Effector memory CD8-positive, alpha-beta T cell (primary cell): Measurements from ENCODE around the gene COL4A1.

Experiments
- ATAC-seq: fragments of 150-1000 bp; cut with Tn5 transposase; replicated peaks from 2 replicates; pipeline ENCODE4 v1.10.0; 2021; ENCODE audit warnings: mild to moderate bottlenecking, moderate library complexity
- DNase-seq, 3 experiments: peaks; one replicate each; pipeline ENCODE4 v3.0.0; 2021
- H3K27ac Mint-ChIP-seq, 2 donors: one replicate each; pipeline ENCODE4 v1.8.0; 2022; ENCODE audit warnings: mild to moderate bottlenecking in 2 of 2, mixed read lengths in 2 of 2, moderate library complexity in 2 of 2
- H3K27me3 Mint-ChIP-seq, 2 donors: one replicate each; pipeline ENCODE4 v1.8.0; 2022; ENCODE audit warnings: mixed read lengths in 2 of 2
- H3K36me3 Mint-ChIP-seq: one replicate; pipeline ENCODE4 v1.8.0; 2022; ENCODE audit warnings: mild to moderate bottlenecking, moderate library complexity, mixed read lengths; ENCODE audit not compliant: insufficient read depth
- H3K4me1 Mint-ChIP-seq, 2 donors: one replicate each; pipeline ENCODE4 v1.8.0; 2022; ENCODE audit warnings: low read depth in 2 of 2, mixed read lengths in 2 of 2
- H3K4me3 Mint-ChIP-seq, 2 donors: one replicate each; pipeline ENCODE4 v1.8.0; 2022; ENCODE audit warnings: mild to moderate bottlenecking in 2 of 2, mixed read lengths in 2 of 2, moderate library complexity in 2 of 2
- H3K9me3 Mint-ChIP-seq, 2 donors: one replicate each; pipeline ENCODE4 v1.8.0; 2022; ENCODE audit warnings: mixed read lengths in 2 of 2

The COL4A1 gene

DNA sequence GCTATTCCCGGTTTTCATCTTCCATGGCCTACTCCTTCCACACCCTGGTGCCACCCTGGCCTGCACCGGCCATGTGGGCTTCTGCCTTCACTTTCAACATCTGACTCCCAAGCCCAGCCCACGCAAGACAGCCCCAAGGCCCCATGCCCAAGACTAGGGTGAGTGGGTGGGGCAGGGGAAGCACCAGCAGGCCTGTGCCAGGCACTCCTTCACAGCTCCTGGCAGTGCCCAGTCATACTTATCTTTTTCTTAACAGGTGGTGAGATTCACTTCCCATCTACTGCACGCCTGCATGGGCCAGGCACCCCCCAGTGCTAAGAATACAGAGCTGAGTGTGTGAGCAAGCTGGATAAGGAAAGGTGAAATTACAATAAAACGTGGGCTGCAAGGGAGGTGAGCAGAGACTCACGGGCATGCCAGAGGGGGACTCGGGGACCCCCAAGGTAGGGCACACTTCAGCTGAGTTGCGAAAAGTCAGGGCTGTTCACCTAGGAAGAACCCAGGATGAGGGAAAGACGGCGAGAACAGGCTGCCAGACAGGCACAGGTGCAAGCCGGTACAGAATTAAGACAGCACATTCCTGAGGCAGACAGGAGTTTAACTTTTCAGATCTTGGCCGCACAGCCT, 55.7 kb downstream of the COL4A1 start:
- H3K27ac Mint-ChIP-seq, result no peak overlapping the region

DNA sequence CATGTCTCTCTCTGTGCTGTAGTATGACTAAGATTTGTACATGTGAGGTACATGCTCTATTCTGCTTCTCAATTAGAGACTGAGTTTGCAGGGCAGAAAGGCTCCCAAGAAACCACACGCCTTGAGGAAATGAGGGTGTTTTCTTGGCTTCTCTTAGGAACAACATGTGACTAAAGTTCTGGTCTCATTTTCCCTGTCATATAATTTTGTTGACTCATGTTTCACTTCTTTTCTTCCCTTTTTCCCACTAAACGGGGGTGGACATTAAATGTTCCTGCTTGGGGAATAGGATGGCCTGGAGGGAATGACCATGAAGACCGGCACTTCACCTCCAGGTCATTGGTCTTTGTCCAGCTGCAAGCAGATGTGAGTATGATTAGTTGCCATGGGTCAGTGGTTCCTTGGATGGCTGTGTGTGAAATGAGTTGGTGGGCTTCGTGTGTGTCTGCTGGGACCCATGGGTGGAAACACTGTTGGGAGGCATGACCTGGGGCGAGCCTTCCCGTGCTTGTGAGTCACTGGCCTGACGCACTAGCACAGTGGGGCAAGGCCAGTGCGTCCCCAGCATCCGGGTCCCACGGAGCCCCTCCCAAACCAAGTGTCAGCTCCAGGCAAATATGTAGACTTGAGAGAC, 56.6 kb downstream of the COL4A1 start:
- DNase-seq (no peak), ATAC-seq (no peak)
- Mint-ChIP-seq H3K4me3 (no peak overlapping the region), H3K36me3 (no peaks in the 10 kb centered on the region), H3K27me3 (peaks cover 0 to 22% of the 10 kb centered on the region in 2 donors), H3K27ac (no peak overlapping the region), H3K9me3 (peaks cover 3 to 7% of the 10 kb centered on the region in 2 donors), H3K4me1 (peaks cover 0 to 5% of the 10 kb centered on the region in 2 donors)

More for the DNA sequence above, 55.7 kb downstream of the COL4A1 start:
- H3K27me3 Mint-ChIP-seq, result peaks cover 0 to 22% of the 10 kb centered on the region in 2 donors
- H3K9me3 Mint-ChIP-seq, result peaks cover 7 to 12% of the 10 kb centered on the region in 2 donors
- peaks cover 0 to 8% of the 10 kb centered on the region in 2 donors for H3K4me1 Mint-ChIP-seq
- ATAC-seq, result no peak
- no peak for DNase-seq
- no peaks in the 10 kb centered on the region for H3K36me3 Mint-ChIP-seq
- no peak overlapping the region for H3K4me3 Mint-ChIP-seq

DNA sequence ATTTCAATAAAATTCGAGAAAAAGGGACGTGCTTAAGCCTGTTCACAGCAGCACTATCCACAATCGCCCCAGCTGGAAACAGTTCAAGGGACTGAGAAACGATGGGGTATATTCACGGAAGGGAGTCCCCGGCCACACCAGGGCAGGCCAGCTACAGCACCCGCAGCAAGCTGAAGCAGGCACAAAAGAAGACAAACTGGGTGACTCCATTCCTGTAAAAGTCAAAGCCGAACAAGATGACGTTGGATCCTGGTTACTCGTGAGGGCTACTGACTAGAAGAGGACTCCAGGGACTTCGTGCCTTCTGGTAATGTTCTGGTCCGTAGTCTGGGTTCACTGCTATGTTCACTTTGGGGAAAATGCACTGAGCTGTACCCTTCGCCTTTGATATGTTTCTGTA, 57.6 kb downstream of the COL4A1 start:
- DNase-seq, result no peak
- Mint-ChIP-seq H3K4me3 (no peak overlapping the region), H3K27me3 (peaks cover 0 to 22% of the 10 kb centered on the region in 2 donors), H3K36me3 (no peaks in the 10 kb centered on the region), H3K27ac (no peak overlapping the region), H3K4me1 (no peaks in the 10 kb centered on the region), H3K9me3 (no peaks in the 10 kb centered on the region)
- ATAC-seq, result no peak

DNA sequence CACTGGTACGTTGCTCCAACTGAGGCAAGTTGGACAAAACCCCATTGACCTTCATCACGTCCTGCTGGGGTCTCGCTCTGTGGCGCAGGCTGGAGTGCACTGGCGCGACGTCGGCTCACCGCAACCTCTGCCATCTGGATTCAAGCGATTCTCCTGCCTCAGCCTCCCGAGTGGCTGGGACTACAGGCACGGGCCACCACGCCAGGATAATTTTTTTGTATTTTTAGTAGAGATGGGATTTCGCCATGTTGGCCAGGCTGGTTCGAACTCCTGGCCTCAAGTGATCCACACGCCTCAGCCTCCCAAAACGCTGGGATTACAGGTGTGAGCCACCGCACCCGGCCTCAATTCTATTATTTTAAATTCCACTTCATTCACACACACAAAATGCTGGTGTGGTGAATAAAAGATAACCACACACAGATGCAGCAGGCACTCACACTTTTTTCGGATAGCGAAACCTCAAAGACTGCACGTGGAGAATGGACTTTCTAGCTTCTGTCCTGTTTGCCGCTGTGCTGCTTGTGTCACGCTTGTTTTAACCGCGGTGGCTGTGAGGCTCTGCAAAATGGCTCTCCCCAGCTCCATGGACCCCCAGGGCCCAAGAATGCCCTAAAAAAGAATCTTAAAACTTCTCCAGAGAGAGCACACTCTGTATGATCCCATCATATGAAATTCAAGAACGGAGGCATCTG, 58.4 kb downstream of the COL4A1 start:
- Mint-ChIP-seq H3K4me3 (no peak overlapping the region), H3K36me3 (no peaks in the 10 kb centered on the region), H3K27ac (no peak overlapping the region), H3K9me3 (no peaks in the 10 kb centered on the region), H3K4me1 (no peaks in the 10 kb centered on the region), H3K27me3 (peaks cover 0 to 22% of the 10 kb centered on the region in 2 donors)
- no peak for DNase-seq
- no peak for ATAC-seq

DNA sequence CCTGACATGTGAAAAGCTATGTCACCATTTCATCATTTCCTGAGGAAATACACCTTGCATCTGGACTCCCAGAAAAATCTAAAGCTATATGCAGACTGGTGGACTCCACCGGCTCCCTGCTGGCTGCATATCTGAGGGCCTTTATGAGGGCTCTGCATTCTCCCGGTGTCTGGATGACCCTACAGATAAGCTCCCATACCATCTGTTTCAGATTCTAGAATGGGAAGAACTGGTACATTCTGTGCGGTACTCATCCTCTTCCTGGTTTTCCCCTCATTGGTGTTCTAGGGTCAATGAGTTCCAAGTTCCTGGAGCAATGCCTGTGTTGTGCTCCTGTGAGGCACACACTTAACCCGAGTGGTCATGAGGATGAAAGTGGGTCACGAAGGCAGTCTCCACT, 60.4 kb downstream of the COL4A1 start:
- H3K36me3 Mint-ChIP-seq, result no peaks in the 10 kb centered on the region
- no peaks in the 10 kb centered on the region for H3K4me1 Mint-ChIP-seq
- no peak for ATAC-seq
- no peak overlapping the region for H3K4me3 Mint-ChIP-seq
- H3K27me3 Mint-ChIP-seq, result peaks cover 0 to 22% of the 10 kb centered on the region in 2 donors
- no peaks in the 10 kb centered on the region for H3K9me3 Mint-ChIP-seq
- DNase-seq, result no peak
- H3K27ac Mint-ChIP-seq, result no peak overlapping the region

DNA sequence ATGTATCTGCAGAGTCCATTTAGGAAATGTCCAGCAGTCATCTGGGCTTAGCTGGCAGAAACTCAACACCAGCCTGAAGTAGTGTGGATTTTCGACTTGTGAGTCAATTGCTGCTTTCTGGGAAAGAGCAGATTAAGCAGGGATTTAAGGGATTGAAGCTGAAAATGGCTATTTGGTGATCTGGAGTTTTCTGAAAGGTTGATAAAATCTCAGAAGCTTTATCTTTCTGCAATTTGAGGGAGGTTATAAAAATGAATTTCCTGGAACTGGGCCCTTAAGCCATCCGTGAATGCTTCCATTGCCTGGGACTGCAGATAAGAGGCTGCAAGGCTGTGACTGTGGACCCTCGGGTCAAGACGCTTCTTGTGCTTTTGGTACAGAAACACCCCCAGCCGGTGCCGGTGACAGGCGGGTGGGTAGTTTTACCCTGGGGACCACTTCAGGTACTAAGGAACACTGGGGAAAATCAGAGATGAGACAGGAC, 61.5 kb downstream of the COL4A1 start:
- Mint-ChIP-seq H3K36me3 (no peaks in the 10 kb centered on the region), H3K27ac (no peak overlapping the region), H3K4me3 (no peak overlapping the region), H3K27me3 (peaks cover 0 to 20% of the 10 kb centered on the region in 2 donors), H3K9me3 (no peaks in the 10 kb centered on the region), H3K4me1 (no peaks in the 10 kb centered on the region)
- no peak for ATAC-seq
- DNase-seq, result no peak

DNA sequence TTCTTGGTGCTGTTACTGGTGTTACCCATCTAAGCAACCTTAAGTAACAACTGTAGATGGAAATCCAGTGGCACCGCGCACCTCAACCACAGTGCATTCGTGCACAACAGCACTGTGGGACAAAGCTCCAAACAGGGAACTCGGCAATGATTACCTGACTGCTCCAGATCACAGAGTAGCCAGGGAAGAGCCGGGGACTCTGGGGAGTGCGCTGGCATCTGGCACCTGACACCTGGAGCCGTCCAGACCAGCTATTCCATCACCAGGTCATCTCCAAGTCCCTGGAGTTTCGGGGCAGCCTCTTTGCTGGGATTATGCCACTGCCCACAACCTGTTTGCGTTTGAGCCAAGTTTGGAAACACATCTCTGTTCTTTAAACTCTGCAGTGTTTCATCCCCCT, 62.0 kb downstream of the COL4A1 start:
- Mint-ChIP-seq H3K4me3 (no peak overlapping the region), H3K9me3 (no peaks in the 10 kb centered on the region), H3K27ac (no peak overlapping the region), H3K36me3 (no peaks in the 10 kb centered on the region), H3K27me3 (peaks cover 0 to 16% of the 10 kb centered on the region in 2 donors), H3K4me1 (no peaks in the 10 kb centered on the region)
- DNase-seq (no peak), ATAC-seq (no peak)

DNA sequence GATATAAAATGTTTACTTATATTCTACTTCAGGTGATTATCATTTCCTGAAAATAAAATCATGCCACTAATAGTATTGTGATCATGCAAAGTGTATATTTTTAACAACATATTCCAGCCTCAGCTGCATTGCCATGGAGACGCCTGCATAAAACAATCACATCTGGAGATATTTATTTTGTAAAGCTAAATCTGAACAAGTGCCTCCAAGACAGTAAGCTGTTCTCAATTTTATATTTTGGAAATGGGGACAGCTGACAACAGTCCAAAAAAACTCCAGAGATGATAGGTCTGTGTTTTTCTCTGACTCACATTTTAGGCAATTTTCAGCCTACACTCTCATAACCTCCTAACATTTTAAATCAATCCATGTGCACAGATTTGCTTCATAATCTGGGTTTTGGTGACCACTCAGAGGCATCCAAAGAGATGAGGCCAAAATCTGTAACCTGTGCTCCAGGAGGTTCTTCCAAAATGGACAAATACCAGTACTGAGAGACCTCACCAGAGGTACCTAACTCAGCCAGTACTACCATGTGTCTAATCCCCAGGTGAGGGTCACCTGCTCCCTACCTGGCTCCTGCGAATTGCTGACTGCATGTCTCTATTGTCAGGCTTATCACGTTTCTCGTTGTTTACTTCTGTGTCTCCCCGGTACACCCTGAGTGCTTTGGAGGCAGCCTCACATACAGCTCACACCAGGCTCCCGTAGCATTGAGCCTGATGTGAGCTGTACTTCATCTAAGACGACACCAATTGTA, 62.7 kb downstream of the COL4A1 start:
- no peak overlapping the region for H3K27ac Mint-ChIP-seq
- H3K4me3 Mint-ChIP-seq, result no peak overlapping the region
- no peak for DNase-seq
- H3K36me3 Mint-ChIP-seq, result no peaks in the 10 kb centered on the region
- ATAC-seq, result no peak
- H3K4me1 Mint-ChIP-seq, result no peaks in the 10 kb centered on the region
- H3K27me3 Mint-ChIP-seq, result peaks cover 0 to 16% of the 10 kb centered on the region in 2 donors
- H3K9me3 Mint-ChIP-seq, result no peaks in the 10 kb centered on the region

DNA sequence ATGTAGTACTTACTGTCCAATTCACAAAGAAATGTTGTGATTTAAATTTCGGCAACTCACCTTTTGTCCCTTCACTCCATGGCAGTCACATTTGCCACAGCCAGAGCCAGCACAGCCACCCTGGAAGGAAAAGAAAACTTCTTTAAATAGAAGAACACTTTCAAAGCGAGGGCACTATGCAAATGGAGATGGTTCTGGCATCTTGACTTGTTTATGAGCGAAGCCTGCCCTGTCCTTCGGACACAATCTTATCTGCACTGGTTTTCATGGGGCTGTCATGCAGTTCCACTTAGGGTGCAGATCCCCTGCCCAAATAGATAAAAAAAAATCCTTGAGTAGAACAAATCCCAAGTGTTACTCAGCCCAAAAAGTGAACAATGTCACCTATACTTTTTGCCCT, 64.3 kb downstream of the COL4A1 start:
- ATAC-seq (no peak), DNase-seq (no peak)
- Mint-ChIP-seq H3K4me3 (no peak overlapping the region), H3K4me1 (no peaks in the 10 kb centered on the region), H3K27ac (no peak overlapping the region), H3K27me3 (peaks cover 0 to 16% of the 10 kb centered on the region in 2 donors), H3K9me3 (no peaks in the 10 kb centered on the region), H3K36me3 (no peaks in the 10 kb centered on the region)

DNA sequence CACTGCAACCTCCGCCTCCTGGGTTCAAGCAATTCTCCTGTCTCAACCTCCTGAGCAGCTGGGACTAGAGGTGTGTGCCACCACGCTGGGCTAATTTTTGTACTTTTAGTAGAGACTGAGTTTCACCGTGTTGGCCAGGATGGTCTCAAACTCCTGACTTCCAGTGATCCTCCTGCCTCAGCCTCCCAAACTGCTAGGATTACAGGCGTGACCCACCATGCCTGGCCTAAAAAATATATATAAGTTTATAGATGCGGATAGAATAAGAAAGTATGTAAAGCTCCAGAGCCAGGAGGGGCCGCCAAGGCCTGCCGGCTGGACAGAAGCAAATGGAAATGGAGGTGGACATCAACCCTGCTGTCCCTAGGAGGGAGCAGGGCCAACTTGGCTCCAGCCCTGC, 66.0 kb downstream of the COL4A1 start:
- peaks cover 6 to 20% of the 10 kb centered on the region in 2 donors for H3K27me3 Mint-ChIP-seq
- no peak overlapping the region for H3K27ac Mint-ChIP-seq
- H3K4me3 Mint-ChIP-seq, result no peak overlapping the region
- ATAC-seq (no peak), DNase-seq (no peak)
- no peaks in the 10 kb centered on the region for H3K9me3 Mint-ChIP-seq
- H3K36me3 Mint-ChIP-seq, result no peaks in the 10 kb centered on the region
- no peaks in the 10 kb centered on the region for H3K4me1 Mint-ChIP-seq

DNA sequence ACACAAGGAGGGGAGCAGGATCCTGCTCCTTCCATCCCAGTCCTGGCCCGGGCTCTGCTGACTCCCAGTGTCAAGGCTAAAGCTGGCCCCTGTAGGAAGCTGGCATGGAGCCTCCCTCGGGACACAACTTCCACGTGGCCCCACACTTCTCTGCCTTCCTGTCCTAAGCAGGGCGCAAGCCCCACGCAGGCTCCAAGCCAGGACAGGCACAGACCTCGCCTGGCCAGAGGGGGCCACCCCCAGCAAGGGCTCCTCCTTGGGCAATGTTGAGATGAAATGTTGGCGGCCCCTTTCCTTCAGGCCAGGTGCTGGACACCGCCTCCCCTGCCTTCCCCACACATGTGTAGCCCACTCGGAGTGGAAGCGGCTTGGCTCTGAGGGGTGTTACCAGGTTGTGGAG, 66.6 kb downstream of the COL4A1 start:
- no peak for DNase-seq
- Mint-ChIP-seq H3K9me3 (no peaks in the 10 kb centered on the region), H3K4me3 (no peak overlapping the region), H3K4me1 (no peaks in the 10 kb centered on the region), H3K36me3 (no peaks in the 10 kb centered on the region), H3K27ac (no peak overlapping the region), H3K27me3 (peaks cover 6 to 21% of the 10 kb centered on the region in 2 donors)
- no peak for ATAC-seq

DNA sequence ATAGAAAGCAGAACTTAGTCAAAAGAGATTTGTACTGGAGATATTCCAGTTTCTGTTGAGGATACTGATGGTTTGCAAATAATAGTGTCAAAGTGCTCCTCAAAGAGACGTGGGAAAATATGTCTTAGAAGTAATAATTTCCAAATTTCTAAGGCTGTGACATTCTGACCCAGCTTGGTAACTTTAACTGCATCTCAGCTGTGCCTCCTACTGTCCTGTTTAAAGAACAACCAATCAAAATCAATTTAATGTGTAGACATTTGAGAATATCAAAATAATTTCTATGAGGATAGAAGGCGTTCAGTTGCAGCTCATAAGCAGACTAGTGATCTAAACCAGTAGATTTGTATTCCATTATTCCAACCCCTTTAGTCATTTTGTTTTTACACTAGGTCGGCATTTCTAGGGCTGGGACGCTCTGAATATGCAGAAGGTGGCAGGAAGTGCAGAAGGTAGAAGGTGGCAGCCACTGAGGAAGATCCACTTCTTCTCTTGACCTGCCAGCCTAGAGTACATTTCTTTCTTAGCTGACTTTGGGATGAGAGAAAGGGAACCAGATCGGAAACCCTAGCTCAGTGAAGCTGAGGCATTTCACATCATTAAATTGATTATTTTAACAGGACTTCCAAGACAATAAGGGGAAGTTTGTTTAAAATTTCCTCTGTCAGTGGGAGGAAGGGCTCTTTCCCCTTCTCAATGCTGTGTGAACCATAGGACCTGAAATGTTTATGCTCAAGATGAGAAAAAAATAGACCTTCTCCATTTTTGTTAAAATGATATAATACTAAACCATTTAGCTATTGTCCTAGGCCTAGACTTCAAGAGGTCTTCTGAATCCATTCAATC, 67.5 kb downstream of the COL4A1 start:
- H3K9me3 Mint-ChIP-seq, result no peaks in the 10 kb centered on the region
- no peaks in the 10 kb centered on the region for H3K4me1 Mint-ChIP-seq
- ATAC-seq (no peak), DNase-seq (no peak)
- H3K36me3 Mint-ChIP-seq, result no peaks in the 10 kb centered on the region
- peaks cover 6 to 21% of the 10 kb centered on the region in 2 donors for H3K27me3 Mint-ChIP-seq
- no peak overlapping the region for H3K27ac Mint-ChIP-seq
- H3K4me3 Mint-ChIP-seq, result no peak overlapping the region

DNA sequence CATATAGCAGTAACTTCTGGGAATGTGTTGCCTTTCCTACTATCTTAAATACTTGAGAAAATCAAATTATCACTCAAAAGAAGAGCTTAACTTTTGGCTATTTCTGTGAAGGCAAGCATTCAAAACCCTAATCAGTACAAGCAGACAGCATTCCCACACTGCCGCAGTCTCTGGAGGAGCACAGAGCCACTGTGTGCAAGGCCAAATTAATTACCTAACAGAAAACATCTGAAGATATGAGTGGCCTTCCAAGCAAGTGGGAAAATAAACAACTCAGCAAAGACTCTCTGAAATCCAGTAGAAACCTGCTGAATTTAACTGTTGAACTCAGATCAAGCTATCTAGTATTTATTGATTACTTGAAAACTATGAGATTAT, 68.2 kb downstream of the COL4A1 start:
- DNase-seq (no peak), ATAC-seq (no peak)
- H3K27me3 Mint-ChIP-seq, result peaks cover 6 to 27% of the 10 kb centered on the region in 2 donors
- no peaks in the 10 kb centered on the region for H3K9me3 Mint-ChIP-seq
- H3K27ac Mint-ChIP-seq, result no peak overlapping the region
- no peak overlapping the region for H3K4me3 Mint-ChIP-seq
- H3K36me3 Mint-ChIP-seq, result no peaks in the 10 kb centered on the region
- no peaks in the 10 kb centered on the region for H3K4me1 Mint-ChIP-seq
